Thyroid gland (tissue), 4 donors: ENCODE results near the gene ZFYVE26.

Experiments
- CTCF ChIP-seq, 6 experiments: fragments of 200-600 bp in 3 of 6; fragments of 450-650 bp in 3 of 6; sonication (generic) in 3 of 6; IDR thresholded peaks; one replicate each; pipeline ENCODE4 v1.5.1; 2016 to 2019; ENCODE audit warnings: antibody characterized with exemption in 6 of 6, mild to moderate bottlenecking in 2 of 6, inconsistent platforms in 1 of 6, moderate library complexity in 1 of 6
- POLR2A ChIP-seq, 2 donors: fragments of 450-650 bp; IDR thresholded peaks; one replicate each; pipeline ENCODE4 v1.6.1; 2017; ENCODE audit warnings: antibody characterized with exemption in 2 of 2, mild to moderate bottlenecking in 2 of 2, moderate library complexity in 1 of 2

GRCh38 chr14:67718265-67718664, 98.1 kb downstream of the ZFYVE26 start:
- TF ChIP-seq CTCF (IDR thresholded peaks at IDR 0.05), result no peak
- TF ChIP-seq POLR2A (IDR thresholded peaks at IDR 0.05), result no peak
